Esophagus muscularis mucosa (tissue), 4 donors: ENCODE measurements around the gene C2CD3. TPM values are rescaled to one million over a fixed set of nuclear protein-coding genes. Genes with fewer than 3 reads are reported as not detected.

Source experiments
- DNase-seq: peaks from one replicate; pipeline ENCODE4 v3.0.0-alpha.2; 2017; ENCODE audit errors: extremely low spot score
- H3K27ac ChIP-seq, 4 donors: fragments of 200-600 bp; sonication (generic); replicated peaks in 1 of 4; 1 replicate in 3 of 4; 2 replicates in 1 of 4; pipeline ENCODE4 v1.5.1; 2016 to 2019; ENCODE audit warnings: mild to moderate bottlenecking in 1 of 4
- H3K27me3 ChIP-seq, 4 donors: fragments of 200-600 bp; sonication (generic); one replicate each; pipeline versions ENCODE4 v1.5.1 to v1.6.0; 2016 to 2019
- H3K36me3 ChIP-seq, 4 donors: fragments of 200-600 bp; sonication (generic); one replicate each; pipeline ENCODE4 v1.5.1; 2016 to 2019
- H3K4me1 ChIP-seq, 4 donors: fragments of 200-600 bp; sonication (generic); one replicate each; pipeline ENCODE4 v1.5.1; 2016 to 2019
- H3K4me3 ChIP-seq, 4 donors: fragments of 200-600 bp; sonication (generic); 1 replicate in 2 of 4; 2 replicates in 2 of 4; pipeline ENCODE4 v1.5.1; 2016 to 2019; ENCODE audit warnings: mild to moderate bottlenecking in 4 of 4, moderate library complexity in 1 of 4
- H3K9me3 ChIP-seq, 4 donors: fragments of 200-600 bp; sonication (generic); 1 replicate in 3 of 4; 2 replicates in 1 of 4; pipeline ENCODE4 v1.5.1; 2016 to 2019
- CTCF ChIP-seq, 3 experiments: fragments of 200-600 bp in 2 of 3; fragments of 450-650 bp in 1 of 3; sonication (generic) in 2 of 3; IDR thresholded peaks; one replicate each; pipeline ENCODE4 v1.5.1; 2017 to 2019; ENCODE audit warnings: antibody characterized with exemption in 3 of 3, mild to moderate bottlenecking in 2 of 3, moderate library complexity in 1 of 3
- EP300 ChIP-seq: sonication (generic); formaldehyde crosslinking; IDR thresholded peaks from one replicate; pipeline ENCODE4 v1.6.1; 2017; ENCODE audit warnings: antibody characterized with exemption
- POLR2A ChIP-seq: fragments of 450-650 bp; IDR thresholded peaks from one replicate; pipeline ENCODE4 v1.6.1; 2017; ENCODE audit warnings: antibody characterized with exemption, moderate library complexity, mild to moderate bottlenecking, low read depth
- POLR2AphosphoS5 ChIP-seq, 2 donors: sonication (generic); formaldehyde crosslinking; IDR thresholded peaks; one replicate each; pipeline ENCODE4 v1.6.1; 2017; ENCODE audit warnings: antibody characterized with exemption in 2 of 2
- WGBS: methylation state at CpG from one replicate; pipeline ENCODE4 v1.1.5; 2018; 5-methylcytosine and 5-hydroxymethylcytosine counted together
- intact Hi-C: fragments of 100-400 bp; cut with DNase I; formaldehyde crosslinking; loops from one replicate; pipeline ENCODE4 v1.15.1; 2023
- total RNA-seq, 4 donors: library from RNA; depleted of rRNA; stranded (reverse); fragments of >200 nt; gene quantifications; one replicate each; pipeline versions ENCODE4 v1.1.0 to v1.2.1, GENCODE V29; 2016

Gene C2CD3
- total RNA-seq, 4 donors from 2014 or later, result 17.9 to 31.5 (median 22.4) TPM

- WGBS, result 94% methylated on average over 1 of the region's 1 CpG
- peaks cover 0 to 5% (median 0%) of the 10 kb centered on the region in 4 donors for H3K9me3 ChIP-seq
- H3K36me3 ChIP-seq, result peaks cover 0 to 19% (median 0%) of the 10 kb centered on the region in 4 donors
- no peak for TF ChIP-seq EP300
- no peak for TF ChIP-seq POLR2AphosphoS5 (IDR thresholded peaks at IDR 0.05)
- TF ChIP-seq CTCF (IDR thresholded peaks at IDR 0.05), result no peak
- TF ChIP-seq POLR2A, result no peak
- H3K27ac ChIP-seq, result no peak overlapping the region
- DNase-seq, result no peak
- H3K27me3 ChIP-seq, result no peaks in the 10 kb centered on the region
- intact Hi-C loops, result no loop called here
- no peak overlapping the region for H3K4me3 ChIP-seq
- peaks cover 0 to 5% (median 2%) of the 10 kb centered on the region in 4 donors for H3K4me1 ChIP-seq
These were observed 13.6 kb downstream of the C2CD3 start for GRCh38 chr11:74157169-74157568.

DNA sequence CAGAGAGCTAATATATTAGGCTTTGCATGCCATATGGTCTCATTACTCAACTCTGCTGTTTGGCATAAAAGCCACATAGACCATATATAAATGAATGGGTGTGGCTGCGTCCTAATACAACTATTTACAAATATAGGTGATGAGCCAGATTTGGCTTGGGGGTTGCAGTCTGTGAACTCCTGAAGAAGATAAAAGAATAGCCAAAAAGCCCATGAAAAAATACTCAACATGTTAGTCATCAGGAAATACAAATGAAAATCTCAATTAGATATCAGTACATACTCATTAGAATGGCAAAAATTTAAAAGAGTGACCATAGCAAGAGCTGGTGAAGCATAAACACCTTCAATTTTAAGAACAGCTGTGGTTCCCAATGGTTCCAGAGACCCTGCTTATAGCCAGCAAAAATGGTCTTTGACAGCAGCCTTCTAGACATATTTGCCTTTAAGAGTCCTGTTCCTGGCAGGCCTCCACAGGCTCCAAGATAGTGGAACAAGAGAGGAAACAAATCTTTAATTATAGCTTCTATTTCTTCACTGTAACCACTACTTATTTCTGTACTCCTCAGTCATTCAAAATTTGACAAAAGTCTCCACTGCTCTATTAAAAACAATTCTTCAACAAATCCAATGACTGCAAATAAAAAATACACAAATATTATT lies 16.1 kb downstream of the C2CD3 start:
- no peak overlapping the region for H3K27ac ChIP-seq
- intact Hi-C loops, result no loop called here
- H3K36me3 ChIP-seq, result peaks cover 0 to 19% (median 0%) of the 10 kb centered on the region in 4 donors
- WGBS, result 94% methylated on average over 1 of the region's 1 CpG
- peaks cover 0 to 5% (median 0%) of the 10 kb centered on the region in 4 donors for H3K9me3 ChIP-seq
- DNase-seq, result no peak
- H3K4me3 ChIP-seq, result no peak overlapping the region
- H3K4me1 ChIP-seq, result peaks cover 0 to 5% (median 2%) of the 10 kb centered on the region in 4 donors
- TF ChIP-seq POLR2A (no peak), POLR2AphosphoS5 (IDR thresholded peaks at IDR 0.05) (no peak), CTCF (IDR thresholded peaks at IDR 0.05) (no peak), EP300 (no peak)
- H3K27me3 ChIP-seq, result no peaks in the 10 kb centered on the region

GRCh38 chr11:74153224-74153623 lies 17.6 kb downstream of the C2CD3 start:
- H3K9me3 ChIP-seq, result peaks cover 0 to 5% (median 0%) of the 10 kb centered on the region in 4 donors
- no peak for DNase-seq
- no peak for TF ChIP-seq POLR2AphosphoS5 (IDR thresholded peaks at IDR 0.05)
- TF ChIP-seq CTCF (IDR thresholded peaks at IDR 0.05), result no peak
- no peak for TF ChIP-seq POLR2A
- no peak for TF ChIP-seq EP300
- H3K27ac ChIP-seq, result no peak overlapping the region
- H3K27me3 ChIP-seq, result no peaks in the 10 kb centered on the region
- H3K36me3 ChIP-seq, result peaks cover 0 to 11% (median 0%) of the 10 kb centered on the region in 4 donors
- peaks cover 0 to 5% (median 2%) of the 10 kb centered on the region in 4 donors for H3K4me1 ChIP-seq
- no peak overlapping the region for H3K4me3 ChIP-seq
- intact Hi-C loops, result no loop called here

- TF ChIP-seq POLR2A (no peak), POLR2AphosphoS5 (IDR thresholded peaks at IDR 0.05) (no peak), EP300 (no peak), CTCF (IDR thresholded peaks at IDR 0.05) (no peak)
- H3K9me3 ChIP-seq, result no peaks in the 10 kb centered on the region
- no peaks in the 10 kb centered on the region for H3K4me1 ChIP-seq
- intact Hi-C loops, result no loop called here
- H3K36me3 ChIP-seq, result no peaks in the 10 kb centered on the region
- no peak overlapping the region for H3K27ac ChIP-seq
- WGBS, result 94% methylated on average over 5 of the region's 5 CpGs
- DNase-seq, result no peak
- H3K27me3 ChIP-seq, result no peaks in the 10 kb centered on the region
- H3K4me3 ChIP-seq, result no peak overlapping the region
These were observed 23.4 kb downstream of the C2CD3 start for GRCh38 chr11:74147199-74147929.
